ENCODE results near the gene BCAN. TPM values are rescaled to one million over a fixed set of nuclear protein-coding genes. Genes with fewer than 3 reads are reported as not detected.

BCAN gene
- total and polyA plus RNA-seq, 2 of the 8 experiments (the other 6 are each of a cell fraction or from before 2014, with no cell fraction given), result 4.5 to 24.0 TPM

DNA sequence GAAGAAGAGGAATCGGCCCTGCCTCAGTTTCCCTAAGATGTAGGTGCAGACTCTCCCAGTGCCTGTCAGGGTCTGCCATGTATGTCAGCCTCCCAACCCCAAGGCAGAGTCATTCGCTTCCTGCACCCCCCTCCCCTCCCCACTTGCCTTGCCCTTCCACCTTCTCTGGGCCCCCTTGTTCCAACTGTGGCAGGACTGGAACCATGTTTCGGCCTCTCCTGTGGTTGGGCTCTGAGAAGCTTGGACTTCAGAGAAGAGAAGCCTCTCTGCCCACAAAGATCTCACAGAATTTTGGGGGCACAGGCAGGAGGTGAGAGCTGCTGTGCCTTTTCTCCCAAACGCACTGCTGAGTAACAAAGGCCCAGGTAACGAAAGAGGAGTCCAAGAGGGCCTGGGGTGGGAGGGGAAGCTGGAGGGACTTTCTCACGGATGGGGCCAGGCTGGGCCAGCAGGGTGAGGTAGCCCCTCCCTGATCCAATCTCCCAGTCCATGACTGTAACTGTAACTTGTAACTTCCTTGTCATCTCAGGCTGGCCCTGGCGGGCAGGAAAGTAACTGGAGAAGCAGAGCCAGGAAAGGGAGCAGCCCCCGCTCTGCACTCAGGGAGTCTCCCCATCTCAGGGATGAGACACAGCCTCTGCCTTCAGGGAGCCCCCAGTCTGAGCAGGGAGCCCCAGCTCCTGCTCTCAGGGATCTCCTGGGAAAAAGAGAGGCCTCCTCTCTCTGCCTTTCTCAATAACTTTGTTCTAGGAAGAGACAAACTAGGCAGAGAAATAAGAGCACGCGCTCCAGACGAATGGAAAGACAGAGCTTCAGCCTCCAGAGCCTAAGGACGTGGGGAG lies 52.2 kb downstream of the BCAN start (continued):
- TF ChIP-seq CHD7 (IDR thresholded peaks at IDR 0.05; ENCODE audit: insufficient replicate concordance, low read length) (no peak), ASH2L (IDR thresholded peaks at IDR 0.05; ENCODE audit: low read length) (no peak), JUND (IDR thresholded peaks at IDR 0.05; ENCODE audit: low read length) (no peak), SP4 (IDR thresholded peaks at IDR 0.05; ENCODE audit: low read length) (no peak), USF2 (IDR thresholded peaks at IDR 0.05; ENCODE audit: low read length) (no peak), TAF7 (optimal IDR thresholded peaks at IDR 0.05; ENCODE audit: borderline replicate concordance, low read depth, low read length) (no peak)

Data from H1 (cell line).